ENCODE results near the gene LRTM2. TPM values are rescaled to one million over a fixed set of nuclear protein-coding genes. Genes with fewer than 3 reads are reported as not detected.
A peak's percentile ranks its signal among the peaks of the same experiment; 100 is the strongest.

Gene LRTM2
- total RNA-seq, 1 experiment from 2014 or later, result not detected

DNA sequence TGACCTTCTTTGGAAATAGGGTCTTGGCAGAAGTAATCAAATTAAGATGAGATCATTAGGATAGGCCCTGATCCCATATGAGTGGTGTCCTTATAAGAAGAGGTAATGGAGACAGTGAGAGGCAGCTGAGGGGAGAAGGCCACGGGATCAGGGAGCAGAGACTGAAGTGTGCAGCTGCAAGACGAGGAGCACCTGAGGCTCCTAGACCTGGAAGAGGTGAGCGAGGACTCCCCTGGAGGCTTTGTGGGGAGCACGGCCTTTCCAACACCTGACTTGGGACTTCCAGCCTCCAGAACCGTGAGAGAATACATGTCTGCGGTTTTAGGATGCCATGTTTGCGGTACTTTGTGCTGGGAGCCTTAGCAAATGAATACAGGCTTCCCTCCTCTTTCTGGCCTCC is 37.5 kb downstream of the LRTM2 start:
- TF ChIP-seq, protein P1, sequence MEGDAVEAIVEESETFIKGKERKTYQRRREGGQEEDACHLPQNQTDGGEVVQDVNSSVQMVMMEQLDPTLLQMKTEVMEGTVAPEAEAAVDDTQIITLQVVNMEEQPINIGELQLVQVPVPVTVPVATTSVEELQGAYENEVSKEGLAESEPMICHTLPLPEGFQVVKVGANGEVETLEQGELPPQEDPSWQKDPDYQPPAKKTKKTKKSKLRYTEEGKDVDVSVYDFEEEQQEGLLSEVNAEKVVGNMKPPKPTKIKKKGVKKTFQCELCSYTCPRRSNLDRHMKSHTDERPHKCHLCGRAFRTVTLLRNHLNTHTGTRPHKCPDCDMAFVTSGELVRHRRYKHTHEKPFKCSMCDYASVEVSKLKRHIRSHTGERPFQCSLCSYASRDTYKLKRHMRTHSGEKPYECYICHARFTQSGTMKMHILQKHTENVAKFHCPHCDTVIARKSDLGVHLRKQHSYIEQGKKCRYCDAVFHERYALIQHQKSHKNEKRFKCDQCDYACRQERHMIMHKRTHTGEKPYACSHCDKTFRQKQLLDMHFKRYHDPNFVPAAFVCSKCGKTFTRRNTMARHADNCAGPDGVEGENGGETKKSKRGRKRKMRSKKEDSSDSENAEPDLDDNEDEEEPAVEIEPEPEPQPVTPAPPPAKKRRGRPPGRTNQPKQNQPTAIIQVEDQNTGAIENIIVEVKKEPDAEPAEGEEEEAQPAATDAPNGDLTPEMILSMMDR (IDR thresholded peaks at IDR 0.05; ENCODE audit: insufficient read depth in 1 of 2, low read depth in 1 of 2, low read length in 1 of 2, severe bottlenecking in 1 of 2, unreplicated experiment in 1 of 2), result no peak
- no peak overlapping the region for H3K27ac Mint-ChIP-seq (ENCODE audit: unreplicated experiment)
- Histone ChIP-seq H3K9me3 (no peaks in the 10 kb centered on the region), H3K27me3 (replicated peaks; ENCODE audit: control insufficient read depth, insufficient read depth, low read length) (0 out of 2 replicates have a peak, but pooled peaks cover 2% of the 10 kb centered on the region), H3K4me1 (no peaks in the 10 kb centered on the region), H3K36me3 (ENCODE audit: control insufficient read depth, insufficient read depth, low read length) (no peaks in the 10 kb centered on the region), H3K4me3 (ENCODE audit: low read depth, low read length) (no peak overlapping the region)
- ChIA-PET POLR2A (no interaction called here), CTCF (no interaction called here)
- no peak overlapping the region for H3K4me3 Mint-ChIP-seq (ENCODE audit: unreplicated experiment)
- intact Hi-C loops (cut with micrococcal nuclease; ENCODE audit: unreplicated experiment), result no loop called here
- peak in 1 of 2 experiments; percentile 14 for DNase-seq
- H3K36me3 Mint-ChIP-seq (ENCODE audit: insufficient read depth, unreplicated experiment), result no peaks in the 10 kb centered on the region
- H3K27me3 Mint-ChIP-seq (ENCODE audit: insufficient read depth, unreplicated experiment), result peaks cover 17% of the 10 kb centered on the region
- H3K4me1 Mint-ChIP-seq (ENCODE audit: low read depth, unreplicated experiment), result no peaks in the 10 kb centered on the region
- no TSS peak for BruUV-seq (replicated peaks)
- H3K9me3 Mint-ChIP-seq (ENCODE audit: unreplicated experiment), result no peaks in the 10 kb centered on the region

- Histone ChIP-seq H3K4me3 (ENCODE audit: low read depth, low read length) (no peak overlapping the region), H3K9me3 (no peaks in the 10 kb centered on the region), H3K36me3 (ENCODE audit: control insufficient read depth, insufficient read depth, low read length) (no peaks in the 10 kb centered on the region), H3K4me1 (no peaks in the 10 kb centered on the region), H3K27me3 (replicated peaks; ENCODE audit: control insufficient read depth, insufficient read depth, low read length) (0 out of 2 replicates have a peak, but pooled peaks cover 2% of the 10 kb centered on the region)
- DNase-seq, result peak in 1 of 2 experiments; percentile 32
- TF ChIP-seq, protein P1 (IDR thresholded peaks at IDR 0.05; ENCODE audit: insufficient read depth in 1 of 2, low read depth in 1 of 2, low read length in 1 of 2, severe bottlenecking in 1 of 2, unreplicated experiment in 1 of 2), result no peak
- H3K4me3 Mint-ChIP-seq (ENCODE audit: unreplicated experiment), result no peak overlapping the region
- intact Hi-C loops (cut with micrococcal nuclease; ENCODE audit: unreplicated experiment), result no loop called here
- H3K27me3 Mint-ChIP-seq (ENCODE audit: insufficient read depth, unreplicated experiment), result peaks cover 17% of the 10 kb centered on the region
- POLR2A ChIA-PET, result no interaction called here
- H3K36me3 Mint-ChIP-seq (ENCODE audit: insufficient read depth, unreplicated experiment), result no peaks in the 10 kb centered on the region
- H3K4me1 Mint-ChIP-seq (ENCODE audit: low read depth, unreplicated experiment), result no peaks in the 10 kb centered on the region
- H3K9me3 Mint-ChIP-seq (ENCODE audit: unreplicated experiment), result no peaks in the 10 kb centered on the region
- BruUV-seq (replicated peaks), result no TSS peak
- CTCF ChIA-PET, result no interaction called here
- no peak overlapping the region for H3K27ac Mint-ChIP-seq (ENCODE audit: unreplicated experiment)
Observed at GRCh38 chr12:1858456-1858855, 38.1 kb downstream of the LRTM2 start.

- CTCF ChIA-PET, result no interaction called here
- Mint-ChIP-seq H3K4me3 (ENCODE audit: unreplicated experiment) (no peak overlapping the region), H3K27me3 (ENCODE audit: insufficient read depth, unreplicated experiment) (peaks cover 13% of the 10 kb centered on the region), H3K36me3 (ENCODE audit: insufficient read depth, unreplicated experiment) (no peaks in the 10 kb centered on the region), H3K27ac (ENCODE audit: unreplicated experiment) (no peak overlapping the region), H3K9me3 (ENCODE audit: unreplicated experiment) (no peaks in the 10 kb centered on the region), H3K4me1 (ENCODE audit: low read depth, unreplicated experiment) (no peaks in the 10 kb centered on the region)
- Histone ChIP-seq H3K9me3 (no peaks in the 10 kb centered on the region), H3K27me3 (replicated peaks; ENCODE audit: control insufficient read depth, insufficient read depth, low read length) (0 out of 2 replicates have a peak, but pooled peaks cover 2% of the 10 kb centered on the region), H3K4me1 (no peaks in the 10 kb centered on the region), H3K4me3 (ENCODE audit: low read depth, low read length) (no peak overlapping the region), H3K36me3 (ENCODE audit: control insufficient read depth, insufficient read depth, low read length) (no peaks in the 10 kb centered on the region)
- TF ChIP-seq, protein P1 (IDR thresholded peaks at IDR 0.05; ENCODE audit: insufficient read depth in 1 of 2, low read depth in 1 of 2, low read length in 1 of 2, severe bottlenecking in 1 of 2, unreplicated experiment in 1 of 2), result no peak
- POLR2A ChIA-PET, result no interaction called here
- DNase-seq, result peak; percentile 25 to 51
- intact Hi-C loops (cut with micrococcal nuclease; ENCODE audit: unreplicated experiment), result no loop called here
- no TSS peak for BruUV-seq (replicated peaks)
Observed at GRCh38 chr12:1859643-1860042, 39.3 kb downstream of the LRTM2 start.
